A549 (cell line): ENCODE results near the gene UGT1A10.

ENCODE experiments used
- CEBPB ChIP-seq, 2 experiments: fragments of >200 bp in 1 of 2; sonication (Bioruptor Twin) in 1 of 2; formaldehyde crosslinking in 1 of 2; IDR thresholded peaks; 2 replicates each; pipeline ENCODE4 v1.6.1; 2012 to 2016
- EP300 ChIP-seq, 2 experiments: fragments of >200 bp; sonication (Bioruptor Twin); formaldehyde crosslinking; IDR thresholded peaks; 2 replicates in 1 of 2; 3 replicates in 1 of 2; pipeline ENCODE4 v1.6.1; 2016 to 2017
- GATA3 ChIP-seq: IDR thresholded peaks from 2 replicates; pipeline ENCODE4 v1.6.1; 2012; ENCODE audit warnings: borderline replicate concordance
- JUN ChIP-seq, 2 experiments: fragments of >200 bp; sonication (Bioruptor Twin); formaldehyde crosslinking; IDR thresholded peaks; 2 replicates in 1 of 2; 3 replicates in 1 of 2; pipeline ENCODE4 v1.6.1; 2016 to 2017
- JUNB ChIP-seq: fragments of >200 bp; sonication (Bioruptor Twin); formaldehyde crosslinking; IDR thresholded peaks from 2 replicates; pipeline ENCODE4 v1.6.1; 2016
- MAZ ChIP-seq: fragments of 150-350 bp; IDR thresholded peaks from 2 replicates; pipeline ENCODE4 v1.6.1; 2014; ENCODE audit warnings: antibody characterized with exemption, low read depth, low read length, borderline replicate concordance
- POLR2A ChIP-seq: IDR thresholded peaks from 2 replicates; pipeline ENCODE4 v1.6.1; 2012; ENCODE audit warnings: mild to moderate bottlenecking, low read length
- RFX5 ChIP-seq: fragments of 450-650 bp; IDR thresholded peaks from 2 replicates; pipeline ENCODE4 v1.7.1; 2014; ENCODE audit warnings: antibody characterized with exemption, mild to moderate bottlenecking, moderate library complexity
- SREBF2 ChIP-seq: fragments of 450-650 bp; IDR thresholded peaks from 2 replicates; pipeline ENCODE4 v1.6.1; 2014; ENCODE audit warnings: mild to moderate bottlenecking, moderate library complexity
- TF ChIP-seq, protein P1 (sequence below): fragments of >200 bp; sonication (Bioruptor Twin); formaldehyde crosslinking; IDR thresholded peaks from 3 replicates; pipeline ENCODE4 v1.5.1; 2016
- TF ChIP-seq, protein P2 (sequence below): IDR thresholded peaks from 2 replicates; pipeline ENCODE4 v1.6.1; 2012

DNA sequence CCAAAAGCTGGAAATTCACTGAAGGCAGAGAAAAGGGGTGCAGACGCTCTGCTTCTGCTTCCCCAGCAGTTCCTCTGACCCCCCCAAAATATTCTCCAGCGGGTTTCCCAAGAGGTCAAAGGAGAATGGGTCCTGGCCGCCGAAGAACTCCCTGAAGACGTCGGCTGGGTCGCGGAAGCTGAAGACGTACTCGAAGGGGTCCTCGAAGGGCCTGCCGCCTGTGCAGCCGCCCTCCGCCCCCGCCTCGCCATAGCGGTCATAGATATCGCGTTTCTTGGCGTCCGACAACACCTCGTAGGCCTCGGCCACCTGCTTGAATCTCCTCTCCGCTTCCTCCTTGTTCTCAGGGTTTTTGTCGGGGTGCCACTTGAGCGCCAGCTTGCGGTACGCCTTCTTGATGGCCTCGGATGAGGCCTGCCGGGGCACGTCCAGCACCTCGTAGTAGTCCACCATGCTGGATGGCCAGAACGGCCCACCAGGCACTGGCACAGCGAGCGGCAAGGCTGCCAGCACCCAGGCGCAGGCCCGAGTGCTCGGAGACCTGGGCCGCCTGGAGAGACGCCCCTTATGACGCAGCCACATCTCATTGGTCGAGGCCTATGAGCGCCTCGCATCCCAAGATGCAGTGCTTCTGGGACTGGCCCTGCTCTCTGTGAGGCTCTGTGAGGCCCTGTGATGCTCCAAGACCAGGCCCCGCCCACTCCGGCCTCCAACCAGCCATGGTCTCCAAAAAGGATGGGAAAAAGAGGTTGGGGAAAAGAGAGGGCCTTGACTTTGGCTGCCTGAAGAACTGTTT is 107.4 kb downstream of the UGT1A10 start:
- TF ChIP-seq, protein P1, sequence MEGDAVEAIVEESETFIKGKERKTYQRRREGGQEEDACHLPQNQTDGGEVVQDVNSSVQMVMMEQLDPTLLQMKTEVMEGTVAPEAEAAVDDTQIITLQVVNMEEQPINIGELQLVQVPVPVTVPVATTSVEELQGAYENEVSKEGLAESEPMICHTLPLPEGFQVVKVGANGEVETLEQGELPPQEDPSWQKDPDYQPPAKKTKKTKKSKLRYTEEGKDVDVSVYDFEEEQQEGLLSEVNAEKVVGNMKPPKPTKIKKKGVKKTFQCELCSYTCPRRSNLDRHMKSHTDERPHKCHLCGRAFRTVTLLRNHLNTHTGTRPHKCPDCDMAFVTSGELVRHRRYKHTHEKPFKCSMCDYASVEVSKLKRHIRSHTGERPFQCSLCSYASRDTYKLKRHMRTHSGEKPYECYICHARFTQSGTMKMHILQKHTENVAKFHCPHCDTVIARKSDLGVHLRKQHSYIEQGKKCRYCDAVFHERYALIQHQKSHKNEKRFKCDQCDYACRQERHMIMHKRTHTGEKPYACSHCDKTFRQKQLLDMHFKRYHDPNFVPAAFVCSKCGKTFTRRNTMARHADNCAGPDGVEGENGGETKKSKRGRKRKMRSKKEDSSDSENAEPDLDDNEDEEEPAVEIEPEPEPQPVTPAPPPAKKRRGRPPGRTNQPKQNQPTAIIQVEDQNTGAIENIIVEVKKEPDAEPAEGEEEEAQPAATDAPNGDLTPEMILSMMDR: no peak
- TF ChIP-seq GATA3 (no peak), POLR2A (no peak), RFX5 (no peak), JUNB (no peak), EP300 (IDR thresholded peaks at IDR 0.05) (no peak), JUN (IDR thresholded peaks at IDR 0.05) (no peak), SREBF2 (no peak), MAZ (no peak), CEBPB (IDR thresholded peaks at IDR 0.05) (no peak)
- TF ChIP-seq, protein P2, sequence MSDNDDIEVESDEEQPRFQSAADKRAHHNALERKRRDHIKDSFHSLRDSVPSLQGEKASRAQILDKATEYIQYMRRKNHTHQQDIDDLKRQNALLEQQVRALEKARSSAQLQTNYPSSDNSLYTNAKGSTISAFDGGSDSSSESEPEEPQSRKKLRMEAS: no peak
